GM18951 (cell line): ENCODE data around the gene HIVEP3.

ENCODE experiments used
- POLR2A ChIP-seq: IDR thresholded peaks from 4 replicates; pipeline ENCODE4 v1.6.1; 2011; ENCODE audit warnings: mild to moderate bottlenecking; ENCODE audit not compliant: insufficient read length, insufficient read depth; ENCODE audit errors: extremely low read depth
- in situ Hi-C: fragments of 300-500 bp; cut with MboI; formaldehyde crosslinking; loops from one replicate; pipeline ENCODE4 v1.12.0; 2022; ENCODE audit warnings: low sequenced_read_pairs, mixed read lengths, inconsistent platforms; ENCODE audit not compliant: unreplicated experiment

Gene HIVEP3

GRCh38 chr1:41656825-41657500 lies 261.8 kb downstream of the HIVEP3 start:
- TF ChIP-seq POLR2A = no peak
- in situ Hi-C loops = no loop called here

- TF ChIP-seq POLR2A = no peak
- in situ Hi-C loops = no loop called here
Measured at GRCh38 chr1:41656068-41656467, 262.7 kb downstream of the HIVEP3 start.

- TF ChIP-seq POLR2A = no peak
- in situ Hi-C loops = no loop called here
Measured at GRCh38 chr1:41655632-41656031, 263.1 kb downstream of the HIVEP3 start.

- TF ChIP-seq POLR2A = no peak
- in situ Hi-C loops = no loop called here
Measured at GRCh38 chr1:41653574-41653973, 265.1 kb downstream of the HIVEP3 start.

GRCh38 chr1:41652384-41653265 lies 266.1 kb downstream of the HIVEP3 start:
- no peak for TF ChIP-seq POLR2A
- in situ Hi-C loops = no loop called here

- no peak for TF ChIP-seq POLR2A
Measured at GRCh38 chr1:41650028-41650880, 268.5 kb downstream of the HIVEP3 start.

GRCh38 chr1:41649396-41650027 lies 269.2 kb downstream of the HIVEP3 start:
- no peak for TF ChIP-seq POLR2A
- in situ Hi-C loops = no loop called here

More at GRCh38 chr1:41650028-41650880, 268.5 kb downstream of the HIVEP3 start:
- in situ Hi-C loops = no loop called here

- TF ChIP-seq POLR2A = no peak
- in situ Hi-C loops = no loop called here
Measured at GRCh38 chr1:41648844-41649243, 269.9 kb downstream of the HIVEP3 start.

- in situ Hi-C loops = no loop called here
- no peak for TF ChIP-seq POLR2A
Measured at GRCh38 chr1:41648230-41648629, 270.5 kb downstream of the HIVEP3 start.

GRCh38 chr1:41647221-41648135 lies 271.2 kb downstream of the HIVEP3 start:
- no peak for TF ChIP-seq POLR2A
- in situ Hi-C loops = no loop called here

GRCh38 chr1:41646186-41646585 lies 272.5 kb downstream of the HIVEP3 start:
- TF ChIP-seq POLR2A = no peak
- in situ Hi-C loops = no loop called here

GRCh38 chr1:41645062-41645461 lies 273.7 kb downstream of the HIVEP3 start:
- no peak for TF ChIP-seq POLR2A
- in situ Hi-C loops = no loop called here
